Uterus (tissue), 4 donors: ENCODE data around the gene PTX4. TPM values are rescaled to one million over a fixed set of nuclear protein-coding genes. Genes with fewer than 3 reads are reported as not detected.

Experiments used
- DNase-seq, 2 donors: peaks; one replicate each; pipeline ENCODE4 v3.0.0-alpha.2; 2019 to 2020
- H3K27ac ChIP-seq, 2 donors: fragments of 200-600 bp; sonication (generic); 1 replicate in 1 of 2; 2 replicates in 1 of 2; pipeline ENCODE4 v1.5.1; 2016 to 2018
- H3K27me3 ChIP-seq, 2 donors: fragments of 200-600 bp; sonication (generic); one replicate each; pipeline ENCODE4 v1.5.1; 2018 to 2019; ENCODE audit warnings: control low read depth in 1 of 2
- H3K36me3 ChIP-seq, 2 donors: fragments of 200-600 bp; sonication (generic); one replicate each; pipeline ENCODE4 v1.5.1; 2019; ENCODE audit warnings: control low read depth in 1 of 2
- H3K4me1 ChIP-seq, 2 donors: fragments of 200-600 bp; sonication (generic); one replicate each; pipeline ENCODE4 v1.5.1; 2018 to 2019; ENCODE audit warnings: control low read depth in 1 of 2
- H3K4me3 ChIP-seq, 2 donors: fragments of 200-600 bp; sonication (generic); 1 replicate in 1 of 2; 2 replicates in 1 of 2; pipeline ENCODE4 v1.5.1; 2018 to 2019; ENCODE audit warnings: mild to moderate bottlenecking in 1 of 2
- H3K9me3 ChIP-seq, 2 donors: fragments of 200-600 bp; sonication (generic); one replicate each; pipeline ENCODE4 v1.5.1; 2019; ENCODE audit warnings: control low read depth in 1 of 2
- POLR2A ChIP-seq, 2 donors: fragments of 450-650 bp; IDR thresholded peaks; one replicate each; pipeline ENCODE4 v1.6.1; 2016; ENCODE audit warnings: antibody characterized with exemption in 2 of 2, mild to moderate bottlenecking in 1 of 2, moderate library complexity in 1 of 2
- intact Hi-C: fragments of 100-400 bp; cut with DNase I; formaldehyde crosslinking; loops from one replicate; pipeline ENCODE4 v1.15.1; 2023; ENCODE audit warnings: low total_unique reads
- total RNA-seq, 4 donors: library from RNA; depleted of rRNA in 3 of 4; stranded (reverse); fragments of >200 nt in 3 of 4; gene quantifications; one replicate each; pipeline versions ENCODE4 v1.1.0 to v1.2.4, GENCODE V29; 2014 to 2023
- TF ChIP-seq, protein P1 (sequence below), 4 experiments: fragments of 200-600 bp in 2 of 4; fragments of 450-650 bp in 2 of 4; sonication (generic) in 2 of 4; IDR thresholded peaks; one replicate each; pipeline ENCODE4 v1.5.1; 2016 to 2019; ENCODE audit warnings: antibody characterized with exemption in 4 of 4, mild to moderate bottlenecking in 2 of 4, moderate library complexity in 1 of 4
- donor health status: DM: yes; HTN: yes; CAD: no.

The PTX4 gene
- total RNA-seq, 4 donors from 2014 or later, result 0.28 to 0.52 TPM; not detected in 2

DNA sequence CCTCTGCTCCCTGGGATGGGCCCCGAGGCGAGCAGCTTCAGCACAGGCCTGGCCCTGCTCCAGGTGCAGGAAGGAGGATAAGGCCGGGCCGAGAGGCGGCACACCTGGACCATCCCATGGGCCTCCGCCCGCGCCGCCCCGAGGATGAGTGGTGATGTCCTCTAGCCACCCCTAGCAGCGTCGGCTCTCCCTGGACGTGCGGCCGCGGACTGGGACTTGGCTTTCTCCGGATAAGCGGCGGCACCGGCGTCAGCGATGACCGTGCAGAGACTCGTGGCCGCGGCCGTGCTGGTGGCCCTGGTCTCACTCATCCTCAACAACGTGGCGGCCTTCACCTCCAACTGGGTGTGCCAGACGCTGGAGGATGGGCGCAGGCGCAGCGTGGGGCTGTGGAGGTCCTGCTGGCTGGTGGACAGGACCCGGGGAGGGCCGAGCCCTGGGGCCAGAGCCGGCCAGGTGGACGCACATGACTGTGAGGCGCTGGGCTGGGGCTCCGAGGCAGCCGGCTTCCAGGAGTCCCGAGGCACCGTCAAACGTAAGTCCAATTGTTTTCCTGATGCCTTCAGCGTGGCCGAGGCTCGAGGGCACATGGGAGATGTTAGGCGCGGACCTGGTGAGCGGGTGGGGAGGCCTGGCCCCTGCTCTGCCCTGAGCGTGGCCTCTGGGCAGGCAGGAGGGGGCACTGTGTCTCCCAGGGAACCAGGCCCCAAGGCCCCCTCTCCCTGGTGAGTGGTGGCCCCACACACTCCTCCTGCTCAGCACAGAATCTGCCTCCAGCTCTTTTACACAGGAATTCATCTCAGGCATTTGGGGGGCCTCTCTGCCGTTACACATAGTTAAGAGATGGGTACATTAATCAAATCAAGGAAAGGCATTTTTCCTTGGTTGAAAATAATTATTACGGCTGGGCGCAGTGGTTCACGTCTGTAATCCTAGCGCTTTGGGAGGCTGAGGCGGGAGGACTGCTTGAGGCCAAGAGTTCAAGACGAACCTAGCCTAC, 45.6 kb upstream of the PTX4 start:
- intact Hi-C loops, result no loop called here
- Histone ChIP-seq H3K9me3 (no peaks in the 10 kb centered on the region), H3K4me1 (peaks cover 0 to 27% of the 10 kb centered on the region in 2 donors), H3K4me3 (peak overlapping the region; percentile 48 to 54), H3K27ac (peak overlapping the region; percentile 87 to 89), H3K27me3 (no peaks in the 10 kb centered on the region), H3K36me3 (no peaks in the 10 kb centered on the region)
- TF ChIP-seq POLR2A (IDR thresholded peaks at IDR 0.05), result no peak
- TF ChIP-seq, protein P1, sequence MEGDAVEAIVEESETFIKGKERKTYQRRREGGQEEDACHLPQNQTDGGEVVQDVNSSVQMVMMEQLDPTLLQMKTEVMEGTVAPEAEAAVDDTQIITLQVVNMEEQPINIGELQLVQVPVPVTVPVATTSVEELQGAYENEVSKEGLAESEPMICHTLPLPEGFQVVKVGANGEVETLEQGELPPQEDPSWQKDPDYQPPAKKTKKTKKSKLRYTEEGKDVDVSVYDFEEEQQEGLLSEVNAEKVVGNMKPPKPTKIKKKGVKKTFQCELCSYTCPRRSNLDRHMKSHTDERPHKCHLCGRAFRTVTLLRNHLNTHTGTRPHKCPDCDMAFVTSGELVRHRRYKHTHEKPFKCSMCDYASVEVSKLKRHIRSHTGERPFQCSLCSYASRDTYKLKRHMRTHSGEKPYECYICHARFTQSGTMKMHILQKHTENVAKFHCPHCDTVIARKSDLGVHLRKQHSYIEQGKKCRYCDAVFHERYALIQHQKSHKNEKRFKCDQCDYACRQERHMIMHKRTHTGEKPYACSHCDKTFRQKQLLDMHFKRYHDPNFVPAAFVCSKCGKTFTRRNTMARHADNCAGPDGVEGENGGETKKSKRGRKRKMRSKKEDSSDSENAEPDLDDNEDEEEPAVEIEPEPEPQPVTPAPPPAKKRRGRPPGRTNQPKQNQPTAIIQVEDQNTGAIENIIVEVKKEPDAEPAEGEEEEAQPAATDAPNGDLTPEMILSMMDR (IDR thresholded peaks at IDR 0.05), result no peak
- peak in 1 of 2 donors; percentile 42 for DNase-seq

DNA sequence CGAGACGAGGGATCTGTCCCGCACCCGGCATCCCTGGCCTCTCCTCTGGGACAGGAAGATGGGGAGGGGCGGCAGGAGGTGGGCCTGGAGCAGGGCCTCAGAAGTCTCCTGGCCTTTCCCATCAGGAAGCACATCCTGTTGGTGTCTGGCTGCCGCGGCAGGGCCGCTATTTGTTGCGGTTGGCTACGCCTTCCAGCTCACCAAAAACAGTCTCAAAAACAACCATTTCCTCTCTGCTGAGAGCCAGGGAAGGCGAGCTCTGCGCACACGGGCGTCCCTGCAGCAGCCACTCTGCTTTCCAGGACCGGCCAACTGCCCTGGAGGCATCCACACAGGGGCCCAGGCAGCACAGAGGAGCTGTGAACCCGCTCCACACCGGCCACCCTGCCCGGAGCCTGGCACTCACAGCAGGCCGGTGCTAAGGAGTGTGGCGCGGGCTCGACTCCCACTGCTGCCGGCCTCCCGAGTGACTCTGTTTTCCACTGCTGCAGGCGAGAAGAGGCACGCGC, 44.8 kb upstream of the PTX4 start, which contains the start of gene TMEM204:
TMEM204 (plus strand) TSS at position 224 of the 509 bp plus-strand sequence. CDS start 610 bp downstream, outside the sequence.
- Histone ChIP-seq H3K4me1 (peaks cover 0 to 27% of the 10 kb centered on the region in 2 donors), H3K9me3 (no peaks in the 10 kb centered on the region), H3K4me3 (peak within 1 kb of the TSS; percentile 48 to 54), H3K27ac (peak within 1 kb of the TSS; percentile 87 to 89), H3K36me3 (no peaks in the 10 kb centered on the region), H3K27me3 (no peaks in the 10 kb centered on the region)
- DNase-seq, result peak; percentile 77 to 81
- TF ChIP-seq, protein P1 (IDR thresholded peaks at IDR 0.05), result no peak
- TF ChIP-seq POLR2A (IDR thresholded peaks at IDR 0.05), result peak; percentile 55 to 61
- intact Hi-C loops, result no loop called here

DNA sequence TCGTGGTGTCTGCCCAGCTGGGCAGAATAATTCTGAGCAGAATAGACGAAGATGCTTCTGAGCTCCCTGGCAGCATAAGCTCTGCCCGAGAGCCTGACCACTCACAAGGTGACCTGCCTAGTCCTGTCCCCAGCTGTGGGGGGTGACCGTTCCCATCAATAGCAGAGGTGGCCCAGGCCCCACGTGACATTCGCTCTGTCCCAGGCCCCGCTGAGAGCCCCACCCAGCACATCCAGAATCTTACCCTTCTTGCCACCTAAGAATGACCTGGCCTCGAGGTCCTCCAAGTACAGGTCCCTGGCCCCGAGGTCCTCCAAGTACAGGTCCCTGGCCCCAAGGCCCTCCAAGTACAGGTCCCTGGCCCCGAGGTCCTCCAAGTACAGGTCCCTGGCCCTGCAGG, 44.0 kb upstream of the PTX4 start:
- Histone ChIP-seq H3K4me3 (peak overlapping the region; percentile 48 to 54), H3K9me3 (no peaks in the 10 kb centered on the region), H3K4me1 (peaks cover 0 to 27% of the 10 kb centered on the region in 2 donors), H3K27me3 (no peaks in the 10 kb centered on the region), H3K36me3 (no peaks in the 10 kb centered on the region), H3K27ac (peak overlapping the region; percentile 87 to 89)
- no peak for DNase-seq
- TF ChIP-seq, protein P1 (IDR thresholded peaks at IDR 0.05), result no peak
- TF ChIP-seq POLR2A (IDR thresholded peaks at IDR 0.05), result no peak
- intact Hi-C loops, result no loop called here

DNA sequence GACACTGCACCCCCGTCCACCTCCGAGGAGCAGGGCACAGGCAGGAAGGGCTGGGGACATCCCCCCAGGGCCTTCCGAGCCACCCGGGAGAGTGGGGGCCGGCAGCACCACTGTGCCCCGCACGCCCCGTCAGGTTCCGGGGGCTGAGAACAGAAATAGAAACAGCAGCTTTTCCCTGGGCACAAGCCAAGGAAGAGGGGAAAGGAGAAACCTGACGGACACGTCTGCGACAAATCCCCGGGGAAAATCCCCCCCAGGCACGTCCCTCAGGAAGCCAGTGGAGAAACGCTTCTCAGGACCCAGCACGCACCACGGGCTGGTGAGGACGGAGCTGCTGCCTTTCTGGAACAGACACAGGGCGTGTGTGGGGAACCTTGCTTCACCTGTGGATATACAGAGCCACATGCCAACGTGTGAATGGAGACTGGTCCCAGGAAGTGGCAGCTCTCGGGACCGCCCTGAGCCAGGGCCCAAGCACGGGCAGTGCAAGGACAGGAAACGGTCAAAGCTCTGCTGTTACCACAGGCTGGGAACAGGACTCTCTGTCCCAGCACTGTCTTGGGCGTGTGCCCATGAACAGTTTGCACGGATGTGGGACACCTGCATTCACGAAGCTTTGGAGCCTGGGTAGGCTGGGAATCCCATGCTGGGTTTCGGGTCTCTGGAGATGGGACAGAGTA, 43.5 kb upstream of the PTX4 start:
- Histone ChIP-seq H3K27ac (peak overlapping the region; percentile 87 to 89), H3K4me1 (peaks cover 0 to 27% of the 10 kb centered on the region in 2 donors), H3K4me3 (no peak overlapping the region), H3K36me3 (no peaks in the 10 kb centered on the region), H3K27me3 (no peaks in the 10 kb centered on the region), H3K9me3 (no peaks in the 10 kb centered on the region)
- TF ChIP-seq, protein P1 (IDR thresholded peaks at IDR 0.05), result no peak
- no peak for TF ChIP-seq POLR2A (IDR thresholded peaks at IDR 0.05)
- DNase-seq, result peak; percentile 76 to 81
- intact Hi-C loops, result no loop called here
